HG03175 (cell line): Measurements from ENCODE around the gene ACADM.
"Not testable (repeated sequence)": the region's sequence is repeated elsewhere in the genome, so short reads cannot be mapped to it uniquely, and the experiment has no call there.

Source experiments
- ATAC-seq: cut with Tn5 transposase; IDR thresholded peaks from one replicate; pipeline ENCODE4 v1.9.1; 2021; ENCODE audit warnings: mild to moderate bottlenecking, moderate library complexity; ENCODE audit not compliant: unreplicated experiment

ACADM gene

DNA sequence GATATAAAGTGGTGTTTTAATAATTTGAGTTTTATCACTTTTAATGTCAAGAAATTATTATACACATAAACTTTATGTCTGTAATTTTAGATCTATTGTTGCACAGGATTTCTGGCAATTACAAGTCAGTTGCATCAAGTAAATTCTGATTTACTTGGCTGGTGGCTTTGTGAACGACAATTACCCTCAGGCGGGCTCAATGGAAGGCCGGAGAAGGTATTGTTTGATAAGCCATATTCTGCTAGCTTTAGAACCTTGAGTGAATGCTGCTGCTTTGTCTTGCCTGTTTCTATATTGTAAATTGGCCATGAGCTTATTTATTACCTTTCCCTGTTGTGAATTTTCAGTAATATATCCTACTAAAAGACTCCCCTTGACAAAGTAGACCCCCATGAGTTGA, 67.6 kb downstream of the ACADM start:
- no peak for ATAC-seq

DNA sequence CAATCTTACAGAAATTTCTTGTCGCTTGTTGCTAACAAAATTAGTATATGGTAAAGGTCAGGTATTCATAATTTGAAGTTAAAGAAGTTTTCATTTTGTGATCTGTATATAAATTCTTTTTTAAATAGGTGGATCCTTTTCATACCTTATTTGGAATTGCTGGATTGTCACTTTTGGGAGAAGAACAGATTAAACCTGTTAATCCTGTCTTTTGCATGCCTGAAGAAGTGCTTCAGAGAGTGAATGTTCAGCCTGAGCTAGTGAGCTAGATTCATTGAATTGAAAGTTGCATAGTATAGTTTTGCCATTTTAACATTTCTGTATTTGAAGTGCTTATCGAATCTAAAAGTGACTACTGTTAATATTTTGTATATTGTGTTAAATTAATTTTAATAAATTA, 69.9 kb downstream of the ACADM start:
- no peak for ATAC-seq

DNA sequence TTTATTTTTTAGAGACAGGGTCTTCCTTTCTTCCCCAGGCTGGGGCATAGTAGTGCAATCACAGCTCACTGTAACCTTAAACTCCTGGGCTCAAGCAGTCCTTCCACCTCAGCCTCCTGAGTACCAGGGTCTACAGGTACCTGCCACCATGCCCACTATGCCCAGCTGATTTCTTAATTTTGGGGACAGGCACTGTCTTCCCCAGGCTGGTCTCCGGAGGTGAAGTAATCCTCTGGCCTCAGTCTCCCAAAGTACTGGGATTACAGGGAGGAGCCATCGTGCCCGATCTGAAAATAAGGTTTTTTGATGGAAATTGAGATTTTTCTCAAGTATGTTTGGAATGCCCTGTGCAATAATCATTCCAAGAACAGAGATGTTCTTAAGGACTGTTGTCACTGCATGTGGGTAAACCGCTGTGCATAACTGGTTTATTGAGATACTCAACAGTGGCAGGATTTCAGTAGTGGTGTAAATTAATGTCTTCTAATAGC, 71.2 kb downstream of the ACADM start:
- no peak for ATAC-seq

DNA sequence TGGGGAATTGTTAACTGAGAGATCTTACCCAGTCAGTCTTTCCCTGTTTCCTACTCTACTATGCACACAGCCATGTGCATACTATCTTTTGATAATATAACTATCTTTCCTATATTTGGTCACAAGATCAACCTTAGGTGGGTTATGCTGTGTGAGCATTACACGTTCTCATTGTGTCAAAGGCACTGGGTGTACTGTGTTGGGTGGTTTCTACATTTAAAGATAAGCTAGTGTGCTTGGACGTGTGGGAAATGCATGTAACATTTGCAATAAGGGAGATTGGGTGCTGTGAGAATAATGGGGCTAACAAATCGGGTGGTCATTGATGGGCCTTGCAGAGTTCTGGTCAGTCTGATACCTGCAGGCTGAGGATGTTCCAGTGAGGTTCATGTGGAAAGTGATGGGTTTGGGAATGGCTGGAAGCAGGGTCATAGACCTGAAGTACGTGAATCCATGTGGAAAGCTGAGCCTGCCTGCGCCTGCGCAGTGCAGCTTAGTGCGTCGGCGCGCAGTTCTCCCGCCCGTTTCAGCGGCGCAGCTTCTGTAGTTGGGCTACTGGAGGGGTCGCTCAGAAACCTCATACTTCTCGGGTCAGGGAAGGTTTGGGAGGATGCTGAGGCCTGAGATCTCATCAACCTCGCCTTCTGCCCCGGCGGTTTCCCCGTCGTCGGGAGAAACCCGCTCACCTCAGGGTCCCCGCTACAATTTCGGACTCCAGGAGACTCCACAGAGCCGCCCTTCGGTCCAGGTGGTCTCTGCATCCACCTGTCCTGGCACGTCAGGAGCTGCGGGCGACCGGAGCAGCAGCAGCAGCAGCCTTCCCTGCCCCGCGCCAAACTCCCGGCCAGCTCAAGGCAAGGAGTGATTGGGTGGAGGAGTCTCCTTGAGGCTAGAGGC, 72.1 kb downstream of the ACADM start, which contains the start of gene MSH4:
TSS of gene MSH4 (plus strand) at position 507 of the 897 bp plus-strand sequence. CDS start at position 611, 104 bp downstream.
- no peak for ATAC-seq

DNA sequence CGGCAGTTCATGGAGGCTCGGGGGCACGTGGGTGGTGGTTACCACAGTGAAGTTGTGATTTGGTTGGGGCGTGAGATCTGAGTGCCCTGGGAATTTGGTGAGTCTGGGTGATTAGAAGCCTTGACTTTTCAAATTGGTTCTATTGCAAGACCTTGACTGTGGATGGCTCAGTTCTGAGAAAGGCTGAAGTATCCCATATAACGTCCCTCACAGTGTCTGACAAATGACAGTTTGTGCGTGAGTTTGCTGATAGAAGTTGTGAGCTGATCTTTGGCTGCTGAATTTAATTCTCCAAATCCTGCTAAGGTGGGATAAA, 72.7 kb downstream of the ACADM start:
- no peak for ATAC-seq

DNA sequence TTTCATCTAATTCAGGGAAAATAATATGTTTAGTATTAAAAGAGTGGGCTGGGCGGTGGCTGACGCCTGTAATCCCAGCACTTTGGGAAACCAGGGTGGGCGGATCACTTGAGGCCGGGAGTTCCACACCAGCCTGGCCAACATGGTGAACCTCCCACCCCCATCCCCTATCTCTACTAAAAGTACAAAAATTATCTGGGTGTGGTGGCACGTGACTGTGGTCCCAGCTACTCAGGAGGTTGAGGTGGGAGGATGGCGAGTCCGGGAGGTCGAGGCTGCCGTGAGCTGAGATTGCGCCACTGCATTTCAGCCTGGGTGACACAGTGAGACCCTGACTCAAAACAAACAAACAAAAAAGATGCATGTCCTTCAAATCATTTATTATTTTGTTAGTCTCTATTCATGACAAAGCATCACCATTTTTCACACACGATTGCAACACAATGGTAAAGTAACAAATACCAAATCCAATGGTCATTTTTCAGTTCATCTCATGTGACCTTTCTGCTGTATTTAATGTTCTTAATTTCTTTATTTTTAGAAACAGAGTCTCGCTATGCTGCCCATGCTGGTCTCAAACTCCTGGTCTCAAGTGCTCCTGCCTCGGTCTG, 73.2 kb downstream of the ACADM start:
- ATAC-seq = no peak

DNA sequence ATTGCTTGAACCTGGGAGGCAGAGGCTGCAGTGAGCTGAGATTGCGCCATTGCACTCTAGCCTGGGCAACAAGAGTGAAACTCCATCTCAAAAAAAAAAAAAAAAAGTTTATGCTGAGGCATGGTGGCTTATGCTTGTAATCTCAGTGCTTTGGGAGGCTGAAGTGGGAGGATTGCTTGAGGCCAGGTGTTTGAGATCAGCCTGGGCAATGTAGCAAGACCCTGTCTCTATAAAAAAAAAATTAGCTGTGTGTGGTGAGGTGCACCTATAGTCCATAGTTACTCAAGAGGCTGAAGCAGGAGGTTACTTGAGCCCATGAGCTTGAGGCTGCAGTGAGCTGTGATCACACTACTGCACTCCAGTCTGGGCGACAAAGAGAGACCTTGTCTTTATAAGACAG, 77.0 kb downstream of the ACADM start:
- not testable (repeated sequence) for ATAC-seq

DNA sequence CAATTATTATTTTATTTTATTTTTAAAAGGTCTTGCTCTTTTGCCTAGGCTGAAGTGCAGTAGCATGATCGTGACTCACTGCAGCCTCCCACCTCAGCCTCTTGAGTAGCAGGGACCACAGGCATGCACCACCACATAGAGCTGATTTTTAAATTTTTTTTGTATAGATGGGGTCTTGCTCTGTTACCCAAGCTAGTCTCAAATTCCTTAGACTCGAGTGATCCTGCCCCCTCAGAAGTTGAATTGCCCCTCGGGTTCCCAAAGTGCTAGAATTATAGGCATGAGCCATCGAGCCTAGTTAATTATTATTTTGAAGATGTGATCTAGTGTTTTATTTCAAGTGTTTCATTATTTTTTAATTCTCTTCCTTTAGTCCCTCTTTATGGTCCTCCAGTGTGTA, 84.4 kb downstream of the ACADM start:
- ATAC-seq = no peak

DNA sequence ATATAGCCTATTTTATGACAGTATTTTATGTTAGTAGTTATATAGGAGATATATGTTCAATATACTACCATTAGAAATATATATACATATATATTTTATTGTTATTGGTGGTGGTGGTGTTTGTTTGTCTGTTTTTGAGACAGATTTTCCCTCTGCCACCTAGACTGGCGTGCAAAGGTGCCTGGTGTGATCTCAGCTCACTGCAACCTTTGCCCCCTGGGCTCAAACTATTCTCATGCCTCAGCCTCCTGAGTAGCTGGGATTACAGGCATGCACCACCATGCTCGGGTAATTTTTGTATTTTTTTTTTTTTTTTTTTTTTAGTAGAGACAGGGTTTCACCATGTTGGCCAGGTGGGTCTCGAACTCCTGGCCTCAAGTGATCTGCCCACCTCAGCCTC, 85.6 kb downstream of the ACADM start:
- not testable (repeated sequence) for ATAC-seq

DNA sequence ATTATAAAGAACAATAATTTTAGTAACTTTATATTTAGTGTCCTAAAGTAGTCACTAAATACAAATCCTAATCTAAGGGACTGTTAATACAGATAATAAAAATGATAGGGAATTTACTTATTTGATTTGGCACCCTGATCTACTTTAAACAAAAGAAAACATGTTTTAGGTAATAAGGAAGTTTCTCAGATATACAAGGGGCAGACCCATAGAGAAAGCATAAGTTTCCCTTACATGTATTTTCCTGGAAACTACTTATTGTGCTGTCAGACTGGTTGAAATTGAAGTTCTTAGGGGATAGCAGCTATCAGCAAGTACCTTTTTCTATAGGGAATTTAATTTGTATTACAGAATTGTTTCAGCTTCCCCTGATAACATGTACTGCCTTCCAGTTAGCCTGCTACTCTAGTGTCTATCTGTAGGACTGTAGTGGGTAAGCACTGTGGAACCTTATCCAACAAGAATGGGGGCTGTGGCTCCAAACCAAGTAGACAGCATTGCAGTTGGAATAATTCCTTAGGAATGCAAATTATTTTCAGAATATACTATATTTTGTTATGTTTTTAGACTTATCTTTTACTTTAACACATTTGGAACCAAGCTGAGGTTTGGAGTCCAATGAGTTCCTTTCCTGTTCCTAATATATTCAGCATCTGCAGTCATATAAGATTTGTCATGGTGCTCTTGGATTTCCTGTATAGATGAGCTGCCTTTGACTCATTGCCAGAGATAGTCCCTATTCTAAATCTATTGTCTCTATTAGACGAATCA, 86.9 kb downstream of the ACADM start:
- ATAC-seq = no peak

DNA sequence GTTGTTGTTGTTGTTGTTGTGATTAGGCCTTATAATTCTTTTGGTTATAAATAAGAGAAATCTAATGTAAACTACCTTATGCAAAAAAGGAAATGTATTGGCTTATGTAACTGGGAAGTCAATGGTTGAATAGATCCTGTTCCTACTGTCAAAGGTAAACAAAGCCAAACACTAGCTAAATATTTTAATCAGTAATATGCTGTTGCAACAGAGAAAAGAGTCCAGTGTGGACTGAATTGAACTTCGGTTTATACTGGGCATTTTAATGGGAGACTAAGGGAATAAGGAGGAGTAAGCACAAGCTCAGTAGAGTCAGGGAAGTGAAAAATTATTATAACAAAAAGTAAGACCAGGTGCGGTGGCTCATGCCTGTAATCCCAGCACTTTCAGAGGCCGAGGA, 87.6 kb downstream of the ACADM start:
- no peak for ATAC-seq
